ENCODE measurements around the gene SIGLECL1.

SIGLECL1 gene

GRCh38 chr19:51250786-51251467 lies at the start of gene SIGLECL1:
TSS of gene SIGLECL1 (plus strand) at chr19:51251080. CDS start at chr19:51264073, 12,993 bp downstream.
- H3K4me3 ChIP-seq (ENCODE audit: low read length, poor library complexity, severe bottlenecking) = no peak within 1 kb of the TSS
- H3K4me1 ChIP-seq (ENCODE audit: insufficient read depth, low read length, poor library complexity, severe bottlenecking) = peaks cover 5% of the 10 kb centered on the region
- H2AFZ ChIP-seq (ENCODE audit: low read length) = no peak within 1 kb of the TSS
- H3K27me3 ChIP-seq (ENCODE audit: insufficient read depth, low read length, poor library complexity, severe bottlenecking) = no peaks in the 10 kb centered on the region
- H3K9me2 ChIP-seq (replicated peaks; ENCODE audit: low read depth, low read length) = no peaks in the 10 kb centered on the region
- H3K79me2 ChIP-seq (ENCODE audit: insufficient read depth, low read length) = no peaks in the 10 kb centered on the region
- no peak for TF ChIP-seq CTCF (conservative IDR thresholded peaks at IDR 0.05; ENCODE audit: low read length)
- TF ChIP-seq EZH2phosphoT487 (IDR thresholded peaks at IDR 0.05; ENCODE audit: borderline replicate concordance) = no peak
- H3K9ac ChIP-seq (ENCODE audit: low read depth, low read length, poor library complexity, severe bottlenecking) = no peak within 1 kb of the TSS
- no peak within 1 kb of the TSS for H3K4me2 ChIP-seq (ENCODE audit: low read depth, low read length, poor library complexity, severe bottlenecking)
- no peaks in the 10 kb centered on the region for H3K36me3 ChIP-seq (ENCODE audit: insufficient read depth, low read length)
- no peaks in the 10 kb centered on the region for H3F3A ChIP-seq (ENCODE audit: low read depth)
- no peaks in the 10 kb centered on the region for H3K9me3 ChIP-seq (ENCODE audit: insufficient read depth, low read depth, low read length)
- no peaks in the 10 kb centered on the region for H4K20me1 ChIP-seq (ENCODE audit: insufficient read depth, low read length, poor library complexity, severe bottlenecking)

- Histone ChIP-seq H4K20me1 (ENCODE audit: insufficient read depth, low read length, poor library complexity, severe bottlenecking) (no peaks in the 10 kb centered on the region), H2AFZ (ENCODE audit: low read length) (no peak overlapping the region), H3K9me2 (replicated peaks; ENCODE audit: low read depth, low read length) (no peaks in the 10 kb centered on the region), H3K79me2 (ENCODE audit: insufficient read depth, low read length) (no peaks in the 10 kb centered on the region), H3K4me2 (ENCODE audit: low read depth, low read length, poor library complexity, severe bottlenecking) (no peak overlapping the region), H3K4me3 (ENCODE audit: low read length, poor library complexity, severe bottlenecking) (no peak overlapping the region), H3K9me3 (ENCODE audit: insufficient read depth, low read depth, low read length) (no peaks in the 10 kb centered on the region), H3K36me3 (ENCODE audit: insufficient read depth, low read length) (no peaks in the 10 kb centered on the region), H3K27me3 (ENCODE audit: insufficient read depth, low read length, poor library complexity, severe bottlenecking) (no peaks in the 10 kb centered on the region), H3K4me1 (ENCODE audit: insufficient read depth, low read length, poor library complexity, severe bottlenecking) (no peaks in the 10 kb centered on the region), H3K9ac (ENCODE audit: low read depth, low read length, poor library complexity, severe bottlenecking) (no peak overlapping the region), H3F3A (ENCODE audit: low read depth) (no peaks in the 10 kb centered on the region)
- TF ChIP-seq CTCF (conservative IDR thresholded peaks at IDR 0.05; ENCODE audit: low read length) = no peak
- no peak for TF ChIP-seq EZH2phosphoT487 (IDR thresholded peaks at IDR 0.05; ENCODE audit: borderline replicate concordance)
These were observed 49.2 kb upstream of the SIGLECL1 start for GRCh38 chr19:51201712-51202111.

- Histone ChIP-seq H3K4me2 (ENCODE audit: low read depth, low read length, poor library complexity, severe bottlenecking) (no peak overlapping the region), H4K20me1 (ENCODE audit: insufficient read depth, low read length, poor library complexity, severe bottlenecking) (no peaks in the 10 kb centered on the region), H3K4me3 (ENCODE audit: low read length, poor library complexity, severe bottlenecking) (no peak overlapping the region), H3K79me2 (ENCODE audit: insufficient read depth, low read length) (no peaks in the 10 kb centered on the region), H3K36me3 (ENCODE audit: insufficient read depth, low read length) (no peaks in the 10 kb centered on the region), H3K9me3 (ENCODE audit: insufficient read depth, low read depth, low read length) (no peaks in the 10 kb centered on the region), H3K27me3 (ENCODE audit: insufficient read depth, low read length, poor library complexity, severe bottlenecking) (no peaks in the 10 kb centered on the region), H2AFZ (ENCODE audit: low read length) (no peak overlapping the region), H3F3A (ENCODE audit: low read depth) (no peaks in the 10 kb centered on the region), H3K4me1 (ENCODE audit: insufficient read depth, low read length, poor library complexity, severe bottlenecking) (no peaks in the 10 kb centered on the region), H3K9ac (ENCODE audit: low read depth, low read length, poor library complexity, severe bottlenecking) (no peak overlapping the region), H3K9me2 (replicated peaks; ENCODE audit: low read depth, low read length) (no peaks in the 10 kb centered on the region)
- TF ChIP-seq CTCF (conservative IDR thresholded peaks at IDR 0.05; ENCODE audit: low read length) (no peak), EZH2phosphoT487 (IDR thresholded peaks at IDR 0.05; ENCODE audit: borderline replicate concordance) (no peak)
These were observed 47.0 kb upstream of the SIGLECL1 start for GRCh38 chr19:51203916-51204315.

All from Loucy (cell line).